ENCODE measurements around the gene ADORA2A.

Gene ADORA2A

DNA sequence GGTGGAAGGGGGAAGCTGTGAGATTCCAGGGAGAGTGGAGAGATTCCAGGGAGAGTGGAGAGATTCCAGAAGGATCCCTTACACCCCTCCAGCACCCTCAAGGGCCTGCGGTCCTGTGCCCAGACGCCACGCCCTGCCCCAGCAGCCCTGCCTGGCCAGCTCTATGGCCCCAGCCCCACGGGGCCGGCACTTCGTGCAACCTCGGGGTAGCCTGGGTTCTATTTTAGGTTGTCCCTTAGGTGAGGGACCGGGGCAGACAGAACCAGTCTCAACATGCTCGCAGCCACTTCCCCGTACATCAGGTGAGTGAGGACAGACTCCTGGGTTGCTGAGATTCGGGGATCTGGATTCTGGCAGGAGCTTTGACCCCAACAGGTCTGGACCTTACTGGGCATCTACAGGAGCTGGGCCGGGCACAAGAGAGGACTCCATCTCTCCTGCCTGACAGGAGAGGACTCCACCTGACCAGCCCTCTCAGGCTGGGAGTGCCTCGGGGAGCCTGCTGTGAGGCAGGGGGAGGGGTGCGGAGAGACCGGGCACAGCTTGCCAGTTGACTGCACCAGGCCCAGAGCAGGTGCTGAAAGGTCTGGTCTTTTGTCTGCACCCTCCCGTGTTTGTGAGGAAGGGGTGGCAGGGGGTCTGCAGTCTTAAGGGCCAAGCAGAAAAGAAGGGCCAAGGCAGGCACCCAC lies 8.5 kb upstream of the ADORA2A start:
- no peak for DNase-seq (ENCODE audit: low read depth)

DNA sequence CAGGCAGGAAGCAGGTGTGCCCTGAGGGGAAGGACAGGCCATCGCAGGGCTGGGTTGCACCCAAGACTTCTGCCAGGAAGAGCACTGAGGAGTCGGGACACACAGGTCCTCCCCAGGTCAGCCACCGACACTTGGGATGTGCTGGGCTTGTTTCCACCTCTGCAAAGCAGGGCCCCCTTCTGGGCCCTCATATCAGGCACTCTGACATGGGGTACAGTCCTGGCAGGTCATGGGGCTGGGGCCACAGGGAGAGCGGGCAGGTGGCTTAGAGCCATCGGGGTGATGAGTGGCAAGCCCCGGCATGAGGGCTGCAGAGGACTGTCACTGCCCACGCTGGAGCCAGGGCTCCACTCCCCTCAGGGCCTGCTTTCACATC lies 7.9 kb upstream of the ADORA2A start:
- DNase-seq (ENCODE audit: low read depth): no peak

DNA sequence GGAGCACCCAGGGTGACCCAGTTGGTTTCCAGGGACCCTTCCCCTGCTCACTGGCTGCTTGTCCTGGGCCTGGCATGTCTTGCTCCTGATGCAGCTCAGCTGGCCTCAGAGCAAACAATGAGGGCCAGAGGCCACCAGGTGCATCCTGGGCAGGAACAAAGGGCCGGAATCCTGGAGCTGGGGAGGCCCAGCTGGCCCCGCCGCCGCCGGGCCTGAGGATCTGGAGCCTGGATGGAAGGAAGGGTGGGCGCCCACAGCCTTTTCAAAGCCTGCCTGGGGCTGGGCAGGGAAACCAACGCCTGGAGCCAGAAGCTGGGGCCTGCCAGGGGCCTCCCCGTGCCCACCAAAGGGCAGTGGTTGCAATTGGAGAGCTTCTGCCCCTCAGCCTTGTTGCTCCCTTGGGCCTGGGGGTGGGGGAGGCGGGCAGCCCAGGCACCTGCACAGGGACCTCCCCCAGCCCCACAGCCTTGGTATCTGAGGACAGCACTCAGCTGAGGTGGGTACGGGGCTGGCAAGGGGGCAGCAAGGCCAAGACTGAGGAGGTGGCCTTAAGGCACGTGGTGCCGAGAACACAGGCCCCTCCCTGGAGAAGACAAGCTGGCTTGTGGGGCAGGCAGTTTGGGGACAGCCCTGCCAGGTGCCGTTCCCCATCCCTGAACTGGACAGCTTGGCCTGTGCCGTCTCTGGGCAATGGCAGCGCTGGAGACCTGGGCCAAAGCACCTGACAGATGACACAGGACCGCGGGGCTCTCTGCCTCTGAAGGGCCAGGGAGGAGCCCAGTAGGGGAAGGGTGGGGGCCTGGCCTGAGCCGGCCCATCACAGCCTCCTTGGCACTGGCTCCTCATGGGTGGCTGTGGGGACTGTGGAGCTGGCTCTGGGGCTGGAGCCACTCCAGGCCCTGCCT lies 7.1 kb upstream of the ADORA2A start:
- no peak for DNase-seq (ENCODE audit: low read depth)

DNA sequence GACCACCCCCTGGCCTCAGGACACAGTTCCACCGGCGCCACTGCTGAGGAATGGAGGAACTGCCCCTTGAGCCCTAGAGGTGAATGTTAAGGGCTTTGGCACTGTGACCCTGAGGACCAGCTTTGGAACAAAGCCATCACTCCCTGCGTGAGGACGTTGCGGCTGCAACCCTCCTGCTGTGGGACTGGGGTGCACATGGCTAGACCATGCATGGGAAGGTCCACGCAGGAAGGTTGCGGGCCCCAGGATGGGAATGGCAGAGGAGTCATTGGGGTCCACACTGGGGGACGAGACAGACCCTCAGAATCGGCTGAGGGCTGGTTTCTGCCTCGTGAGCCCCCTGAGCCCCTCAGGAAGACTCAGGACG lies 6.4 kb upstream of the ADORA2A start:
- DNase-seq (ENCODE audit: low read depth): no peak

DNA sequence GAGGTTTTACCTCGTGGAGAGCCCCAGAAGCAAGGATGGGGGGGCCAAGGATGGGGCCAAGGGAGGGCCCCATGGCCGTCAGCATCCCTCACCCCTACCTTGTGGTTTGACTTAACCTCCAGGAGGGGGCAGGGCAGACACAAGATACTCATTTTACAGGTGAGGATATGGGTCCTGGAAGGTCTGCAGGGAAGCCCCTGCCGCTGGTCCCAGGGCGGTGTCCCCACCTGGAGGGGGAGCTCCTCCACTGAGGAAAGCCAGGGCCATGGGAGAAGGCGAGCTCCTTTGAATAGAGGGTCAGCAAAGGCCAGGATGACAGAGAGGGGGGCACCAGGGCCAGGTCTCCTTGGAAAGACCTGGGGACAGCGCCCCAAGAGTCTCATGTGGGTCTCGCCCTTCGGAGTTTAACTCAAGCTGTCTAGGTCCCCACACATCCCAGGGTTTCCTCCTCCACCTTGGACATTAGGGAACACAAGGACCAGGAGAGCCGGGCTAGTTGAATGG lies 5.9 kb upstream of the ADORA2A start:
- no peak for DNase-seq (ENCODE audit: low read depth)

DNA sequence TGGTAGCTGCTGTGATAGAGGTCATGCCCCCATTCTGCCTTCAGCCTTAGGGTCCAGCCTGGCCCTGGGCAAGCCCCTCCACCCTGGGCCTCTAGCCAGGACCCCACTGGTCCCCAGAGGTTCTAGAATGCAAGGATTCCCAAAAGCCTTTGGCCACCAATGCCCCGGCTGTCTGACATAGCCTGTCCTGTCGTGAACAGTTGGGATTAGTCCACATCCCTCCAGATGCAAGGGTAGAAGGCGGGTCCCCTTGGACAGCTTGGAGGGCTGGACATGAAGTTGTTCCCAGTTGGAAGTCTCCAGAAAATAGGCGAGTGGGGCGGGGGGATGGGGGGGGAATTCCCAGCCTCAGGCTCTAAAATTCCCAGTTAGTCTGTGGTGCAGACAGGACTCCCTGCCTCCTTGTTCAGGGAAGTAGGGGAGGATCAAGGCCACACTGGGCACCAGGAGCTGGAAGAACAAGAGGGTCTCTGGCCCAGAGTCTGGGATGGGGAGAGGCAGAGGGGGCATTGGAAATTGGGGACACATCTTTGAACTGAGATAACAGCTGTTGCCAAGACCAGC lies 5.2 kb upstream of the ADORA2A start:
- DNase-seq (ENCODE audit: low read depth): no peak

DNA sequence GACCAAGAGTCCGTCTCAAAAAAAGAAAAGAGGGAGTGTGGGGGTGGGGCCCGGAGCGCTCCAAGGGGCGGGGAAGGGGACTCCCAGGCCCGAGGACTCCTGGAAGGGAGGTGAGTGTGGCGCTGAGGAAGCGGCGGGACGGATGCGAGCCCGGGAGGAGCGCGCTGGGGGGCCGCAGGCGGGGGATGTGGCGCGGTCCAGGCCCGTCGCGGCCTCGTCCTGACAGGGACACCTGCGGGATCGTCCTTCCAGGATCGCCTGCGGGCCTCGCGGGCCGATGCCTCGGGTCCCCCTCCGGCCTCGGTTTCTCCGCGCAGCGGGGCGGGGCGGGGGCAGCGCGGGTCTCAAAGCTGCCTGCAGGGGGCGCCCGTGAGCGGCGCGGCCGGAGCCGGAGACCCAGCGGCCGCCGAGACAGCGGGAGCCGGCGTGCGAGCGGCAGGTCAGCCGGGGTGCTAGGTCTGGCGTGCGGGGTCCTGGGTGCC lies 3.8 kb upstream of the ADORA2A start:
- no peak for DNase-seq (ENCODE audit: low read depth)

DNA sequence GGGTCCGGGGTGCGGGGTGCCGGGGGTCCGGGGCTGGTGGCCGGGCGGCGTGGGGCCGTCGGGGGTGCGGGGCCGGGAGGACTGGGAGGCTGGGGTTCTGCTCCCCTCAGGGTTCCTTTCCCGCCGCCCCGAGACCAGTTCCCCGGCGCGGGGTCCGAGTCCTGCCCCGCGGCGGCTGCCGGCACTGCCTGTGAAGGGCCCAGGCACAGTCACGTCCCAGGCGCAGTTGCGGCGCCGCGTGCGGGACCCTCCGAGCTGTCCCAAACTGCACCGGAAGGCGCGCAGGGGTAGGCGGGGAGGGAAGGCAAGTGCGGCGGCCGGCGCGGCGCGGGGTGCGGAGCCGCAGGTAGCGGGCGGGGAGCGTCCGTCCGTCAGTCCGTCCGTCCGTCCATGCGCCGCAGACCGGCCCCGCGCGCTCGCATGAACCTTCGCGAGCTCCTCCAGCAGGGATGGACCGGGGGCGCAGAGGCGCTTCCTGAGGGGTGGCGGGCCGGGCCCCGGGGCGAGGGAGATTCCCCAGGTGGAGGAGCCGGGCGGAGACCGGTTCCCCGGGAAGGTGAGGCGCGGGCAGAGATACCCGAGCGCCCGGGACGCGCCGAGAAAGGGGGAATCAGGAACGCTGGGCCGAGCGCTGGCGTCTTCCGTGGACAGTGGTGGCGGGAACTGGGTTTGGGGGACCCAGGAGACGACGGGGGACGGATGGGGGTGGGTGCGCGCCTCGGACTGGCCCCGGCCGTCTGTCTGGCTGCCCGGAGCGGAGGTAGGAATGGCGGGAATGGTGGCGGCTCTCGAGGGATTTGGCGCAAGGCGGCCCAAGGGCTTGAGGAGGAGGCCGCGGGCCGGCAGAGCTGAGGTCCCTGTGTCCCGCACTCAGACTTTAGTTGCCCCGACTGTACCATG lies 3.1 kb upstream of the ADORA2A start:
- DNase-seq (ENCODE audit: low read depth): no peak

DNA sequence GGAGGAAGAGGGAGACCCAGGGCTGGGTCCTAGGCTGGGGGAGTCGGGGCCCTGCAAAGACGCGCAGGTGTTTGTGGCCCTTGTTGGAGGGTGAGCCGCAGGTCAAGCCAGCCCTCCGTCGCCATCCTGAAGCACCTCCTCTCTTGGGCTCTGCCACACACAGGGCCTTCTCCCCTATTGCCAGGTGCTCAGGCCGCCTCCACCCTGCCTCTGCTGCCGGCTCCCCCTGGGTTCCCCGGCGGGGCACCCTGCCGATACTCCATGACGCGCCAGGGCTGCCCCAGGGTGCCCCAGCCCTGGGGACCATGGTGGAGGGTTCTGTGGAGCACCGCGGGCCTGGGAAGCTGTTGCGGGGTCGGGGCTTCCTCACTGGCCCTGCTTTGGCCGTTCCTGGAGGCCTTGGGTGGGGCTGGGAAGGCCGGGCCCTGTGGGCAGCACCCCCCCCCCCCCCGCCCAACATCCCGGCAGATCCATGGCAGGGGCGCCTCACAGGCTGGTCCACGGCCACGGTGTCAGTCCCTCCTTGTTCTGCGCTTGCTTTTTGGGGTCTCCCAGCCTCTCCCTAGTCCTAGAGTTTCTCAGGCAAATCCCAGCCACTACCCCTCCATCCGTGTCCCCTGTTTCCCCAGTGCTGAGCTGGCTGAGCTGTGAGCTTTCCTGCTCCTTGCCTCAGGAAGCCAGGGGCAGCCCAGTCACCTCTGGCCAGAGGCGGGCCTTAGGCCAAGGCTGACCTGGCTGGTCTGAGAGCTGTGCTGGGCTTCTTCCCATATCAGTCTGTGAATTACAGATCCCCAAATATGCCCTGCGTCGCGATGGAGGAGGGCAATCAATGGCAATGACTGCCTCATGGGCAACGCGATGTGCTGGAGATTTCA lies 2.3 kb upstream of the ADORA2A start:
- no peak for DNase-seq (ENCODE audit: low read depth)

DNA sequence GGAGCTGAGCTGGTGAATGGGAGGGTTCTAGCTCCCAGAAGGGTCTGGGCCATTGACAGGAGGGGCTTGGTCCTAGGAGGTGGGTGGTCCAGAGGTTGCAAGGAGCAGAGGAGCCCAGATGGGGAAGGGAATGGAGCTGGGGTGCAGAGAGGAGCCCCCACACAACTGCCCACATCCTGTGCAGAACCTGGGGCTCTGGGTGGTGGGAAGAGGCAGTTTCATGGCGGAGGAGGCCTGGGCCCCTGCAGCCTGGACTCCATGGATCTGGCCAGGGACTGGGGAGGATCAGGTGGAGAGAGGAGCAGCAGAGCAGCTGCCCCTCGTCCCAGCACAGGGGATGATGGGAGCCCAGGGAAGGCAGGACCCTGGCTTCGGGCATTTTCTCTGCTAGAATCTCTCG lies 963 bp upstream of the ADORA2A start:
- no peak for DNase-seq (ENCODE audit: low read depth)

DNA sequence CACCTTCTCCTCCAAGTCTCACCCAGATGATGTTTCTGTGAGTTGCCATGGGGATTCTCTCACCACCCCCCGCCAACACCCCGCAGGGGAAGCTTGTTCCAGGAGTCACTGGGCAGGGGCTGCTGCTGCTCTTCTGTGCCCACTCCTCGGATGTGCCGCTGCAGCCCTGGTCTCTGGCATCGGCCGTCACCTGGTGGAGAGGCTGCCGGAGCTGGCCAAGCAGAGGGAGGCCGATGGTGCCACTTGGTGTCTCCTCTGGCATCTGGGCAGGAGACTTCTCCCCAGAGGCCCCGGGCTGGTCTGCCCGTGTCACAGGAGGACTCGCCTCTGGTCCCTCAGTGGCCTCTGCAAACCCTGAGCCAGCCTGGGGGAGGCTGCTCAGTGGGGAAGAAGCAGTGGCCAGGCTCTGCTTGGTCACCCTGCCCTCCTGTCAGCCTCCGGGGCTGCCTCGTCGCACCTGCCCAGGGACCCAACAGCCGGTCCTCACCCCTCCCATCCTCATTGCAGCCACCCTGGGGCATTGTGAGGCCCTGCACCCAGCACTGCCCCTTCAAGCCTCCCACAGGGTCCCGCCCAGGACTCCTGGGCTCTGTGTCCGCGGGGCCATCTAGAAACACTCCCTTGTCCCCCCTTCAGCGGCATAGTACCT lies 424 bp upstream of the ADORA2A start:
- DNase-seq (ENCODE audit: low read depth): no peak

DNA sequence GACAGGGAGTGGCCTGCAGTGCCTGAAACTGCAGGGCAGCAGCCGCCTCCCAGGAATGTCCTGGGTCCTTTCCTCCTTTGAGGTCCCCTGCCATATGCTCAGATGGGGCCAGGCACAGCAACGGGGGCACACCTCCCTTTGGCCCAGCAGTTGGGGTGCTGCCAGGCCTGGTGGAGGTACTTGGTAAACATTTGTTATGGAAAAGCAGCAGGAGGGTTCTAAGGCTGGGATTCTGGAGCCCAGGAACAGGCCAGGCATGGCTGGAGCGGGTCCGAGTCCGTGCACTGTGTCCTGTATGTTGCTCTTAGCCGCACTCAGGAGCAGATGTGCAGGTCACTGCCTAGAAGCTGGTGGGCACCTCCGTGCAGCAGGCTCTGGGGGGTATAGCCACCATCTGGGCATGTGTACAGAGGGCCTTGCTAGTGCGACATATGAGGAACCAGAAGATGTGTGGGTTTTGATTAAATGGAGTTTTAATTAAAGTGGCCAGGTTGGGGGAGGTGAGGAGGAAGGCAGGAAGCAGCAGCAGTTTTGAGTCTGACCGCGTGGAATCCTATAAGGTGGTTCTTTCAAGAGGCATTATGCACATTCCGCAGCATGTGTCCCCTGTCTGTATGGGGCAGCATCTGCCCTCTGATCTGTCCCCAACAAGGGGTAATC lies 1.5 kb downstream of the ADORA2A start:
- DNase-seq (ENCODE audit: low read depth): no peak

DNA sequence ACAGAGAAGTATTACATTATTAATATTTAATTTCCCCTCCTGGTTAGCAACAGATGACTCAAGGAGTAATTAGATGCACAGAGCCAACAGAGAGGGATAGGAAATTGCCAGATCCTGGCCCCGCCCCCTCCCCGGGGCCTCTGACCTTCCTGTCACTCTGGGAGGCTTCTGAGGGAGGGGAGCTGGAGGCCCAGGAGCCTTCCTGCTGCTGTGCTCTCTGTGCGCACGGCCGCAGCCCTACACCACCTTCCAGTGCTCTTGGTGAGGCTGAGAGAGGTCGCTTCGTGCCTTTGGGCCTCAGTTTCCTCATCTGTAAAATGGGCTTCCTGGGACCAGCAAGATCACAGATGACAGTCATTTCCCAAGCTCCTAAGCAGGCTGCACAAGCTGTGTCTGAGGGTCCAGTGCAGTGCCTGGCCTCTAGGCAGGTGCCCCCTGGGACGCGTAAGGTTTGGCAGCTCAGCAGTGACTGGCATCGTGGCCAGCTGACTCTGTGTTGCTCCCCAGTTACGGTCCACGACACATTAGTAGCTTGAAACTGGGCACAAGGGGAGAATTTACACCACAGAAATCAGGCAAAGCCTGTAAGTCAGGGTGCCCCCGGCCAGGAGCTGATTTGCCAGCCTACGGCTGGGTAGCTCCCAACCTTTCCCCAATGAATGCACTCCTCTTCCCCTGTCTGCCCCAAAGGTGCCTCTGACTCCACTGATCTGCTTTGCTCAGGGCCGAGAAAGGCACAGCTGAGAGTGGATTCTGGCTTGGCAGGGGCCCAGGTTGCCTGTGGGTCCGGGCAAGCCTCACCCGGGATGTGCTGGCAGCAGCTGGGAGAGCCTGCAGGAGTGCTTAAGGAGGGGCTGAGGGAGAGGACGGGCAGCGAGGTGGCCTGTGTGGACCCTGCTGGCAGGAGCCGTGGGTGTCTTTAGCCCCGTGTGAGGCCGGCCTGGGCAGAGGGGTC lies 2.3 kb downstream of the ADORA2A start:
- no peak for DNase-seq (ENCODE audit: low read depth)

DNA sequence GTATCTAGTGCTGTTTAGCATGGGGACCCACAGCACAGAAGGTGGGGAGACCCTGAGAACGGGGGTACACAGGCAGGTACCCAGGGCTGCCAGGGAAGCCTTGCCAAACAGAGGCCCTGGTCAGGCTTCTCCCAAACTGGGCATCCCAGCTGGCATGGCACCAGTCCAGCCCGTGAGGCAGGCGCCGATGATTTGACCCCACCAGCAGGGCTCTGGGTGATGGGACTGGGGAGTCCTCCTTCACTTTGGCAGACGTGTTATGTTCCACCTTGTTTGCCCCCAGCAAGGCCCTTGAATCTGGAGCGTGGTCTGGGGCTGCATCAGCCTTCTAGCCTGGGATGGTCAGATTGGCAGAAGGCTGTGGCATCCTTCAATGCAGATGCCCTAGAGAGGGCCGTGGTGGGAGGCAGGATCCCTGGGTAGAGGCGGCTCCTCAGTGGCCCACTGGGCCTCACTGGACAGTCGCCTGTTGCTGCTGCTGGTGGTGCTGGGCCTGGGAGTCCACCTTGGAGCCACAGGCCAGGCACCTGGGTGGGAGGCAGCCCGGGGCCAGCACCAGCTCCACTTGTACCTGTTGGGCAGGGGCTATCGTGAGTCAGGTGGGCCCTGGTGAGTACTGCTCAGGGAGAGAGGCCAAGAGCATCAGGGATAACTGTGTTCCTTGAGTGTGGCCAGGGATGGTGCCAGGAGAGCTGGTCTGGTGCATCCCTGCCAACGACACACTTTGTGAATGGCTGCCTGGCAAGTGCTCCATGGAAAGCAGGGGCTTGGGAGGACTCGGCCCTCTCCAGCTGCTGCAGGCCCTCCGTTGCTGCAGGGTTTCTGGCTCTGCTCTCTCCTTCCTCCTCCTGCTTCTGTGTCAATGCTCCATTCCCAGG lies 3.3 kb downstream of the ADORA2A start:
- DNase-seq (ENCODE audit: low read depth): no peak

DNA sequence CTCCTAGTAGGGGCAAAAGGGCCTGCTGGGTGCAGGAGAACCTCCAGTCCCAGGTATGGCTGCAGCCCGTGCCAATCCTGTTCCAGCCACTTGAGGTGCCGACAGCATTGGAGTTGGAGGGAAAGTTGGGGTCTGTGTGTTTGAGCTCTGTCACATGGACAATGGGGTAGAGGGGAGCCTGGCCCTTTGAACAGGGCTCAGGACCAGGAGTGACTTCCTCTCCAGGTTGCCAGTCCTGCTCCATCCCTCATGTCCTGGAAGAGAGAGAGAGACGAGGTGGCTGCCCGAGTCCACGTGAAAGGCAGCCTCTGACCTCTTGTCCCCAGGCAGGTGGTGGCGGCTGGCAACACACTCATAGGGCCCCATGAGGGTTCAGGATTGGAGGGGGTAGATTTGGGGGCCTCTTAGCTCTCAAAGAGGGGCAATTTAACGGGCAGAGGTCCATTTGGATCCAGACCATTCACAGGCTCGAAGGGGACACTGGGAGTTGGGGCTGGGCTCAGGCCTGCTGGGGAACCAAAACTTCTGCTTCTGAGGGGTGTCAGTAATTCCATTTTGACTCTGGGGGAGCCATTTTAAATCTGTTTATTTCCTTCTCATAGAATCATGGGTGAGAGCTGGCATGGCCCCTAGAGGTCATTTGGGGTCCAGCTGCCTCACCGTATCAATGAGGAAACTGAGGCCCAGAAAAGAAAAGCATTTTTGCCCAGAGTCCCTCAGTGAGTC lies 4.1 kb downstream of the ADORA2A start:
- no peak for DNase-seq (ENCODE audit: low read depth)

DNA sequence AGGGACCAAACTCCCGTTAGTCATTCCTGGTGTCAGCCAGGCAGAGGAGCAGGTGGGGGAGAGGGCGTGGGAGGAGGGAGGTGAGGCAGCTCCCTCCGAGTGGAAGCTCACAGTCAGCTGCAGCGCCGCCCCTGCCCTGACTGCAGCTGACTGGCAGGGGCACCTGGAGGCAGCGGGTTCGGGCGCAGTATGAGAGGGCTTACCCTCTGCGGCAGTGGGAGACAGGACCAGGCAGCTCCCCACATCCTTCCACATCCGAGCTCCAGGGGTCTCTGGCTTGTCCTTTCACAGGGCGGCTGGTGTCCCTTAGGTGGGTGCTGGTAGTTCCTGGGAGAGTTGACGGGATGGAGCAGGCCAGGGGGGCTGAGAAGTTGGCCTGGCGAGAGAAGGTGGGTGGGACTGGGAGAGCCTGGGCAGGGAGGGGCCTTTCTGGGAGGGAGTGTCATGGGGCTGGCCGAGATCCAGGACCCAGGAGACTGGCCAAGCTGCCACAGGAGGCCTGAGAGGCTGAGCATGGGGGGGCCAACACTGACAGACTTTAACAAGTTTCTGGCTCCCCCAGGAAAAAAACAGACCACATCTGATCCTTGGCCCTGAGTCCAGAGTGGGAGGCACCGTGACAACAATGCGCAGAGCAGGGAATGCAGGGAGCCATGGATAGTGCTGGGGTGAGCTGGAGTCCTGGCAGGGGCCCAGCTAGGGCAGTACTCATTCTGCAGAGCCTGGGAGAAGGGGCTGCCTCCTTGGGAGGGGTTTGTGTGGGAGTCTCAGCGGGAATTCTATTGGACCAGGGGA lies 4.9 kb downstream of the ADORA2A start:
- DNase-seq (ENCODE audit: low read depth): no peak

Data from GM04504 (cell line).